Ishikawa (cell line): ENCODE data around the gene METRNL.

ENCODE experiments used
- CEBPB ChIP-seq: IDR thresholded peaks from 2 replicates; pipeline ENCODE4 v1.6.1; 2012
- CREB1 ChIP-seq: IDR thresholded peaks from 2 replicates; pipeline ENCODE4 v1.6.1; 2012; ENCODE audit warnings: low read depth
- EGR1 ChIP-seq: IDR thresholded peaks from 2 replicates; pipeline ENCODE4 v1.6.1; 2012
- EP300 ChIP-seq: IDR thresholded peaks from 2 replicates; pipeline ENCODE4 v1.6.1; 2012; ENCODE audit warnings: borderline replicate concordance
- FOXM1 ChIP-seq: IDR thresholded peaks from 2 replicates; pipeline ENCODE4 v1.6.1; 2012; ENCODE audit warnings: low read depth, borderline replicate concordance
- MAX ChIP-seq: IDR thresholded peaks from 2 replicates; pipeline ENCODE4 v1.6.1; 2012
- REST ChIP-seq: IDR thresholded peaks from 2 replicates; pipeline ENCODE4 v1.6.1; 2012; ENCODE audit warnings: low read depth, mild to moderate bottlenecking
- TAF1 ChIP-seq: IDR thresholded peaks from 2 replicates; pipeline ENCODE4 v1.6.1; 2012; ENCODE audit warnings: low read depth, mild to moderate bottlenecking
- TCF12 ChIP-seq: IDR thresholded peaks from 2 replicates; pipeline ENCODE4 v1.6.1; 2012; ENCODE audit warnings: low read depth
- USF1 ChIP-seq: IDR thresholded peaks from 2 replicates; pipeline ENCODE4 v1.6.1; 2012
- YY1 ChIP-seq: IDR thresholded peaks from 2 replicates; pipeline ENCODE4 v1.6.1; 2012; ENCODE audit warnings: low read depth
- ZBTB7A ChIP-seq: IDR thresholded peaks from 2 replicates; pipeline ENCODE4 v1.6.1; 2012; ENCODE audit warnings: low read depth

- TF ChIP-seq EP300: no peak
- TF ChIP-seq YY1: no peak
- TF ChIP-seq CEBPB: no peak
- no peak for TF ChIP-seq TAF1
- TF ChIP-seq MAX: no peak
- no peak for TF ChIP-seq CREB1
- no peak for TF ChIP-seq TCF12
- no peak for TF ChIP-seq REST
- no peak for TF ChIP-seq USF1
- TF ChIP-seq EGR1: no peak
- TF ChIP-seq FOXM1: no peak
- TF ChIP-seq ZBTB7A: no peak
Measured at GRCh38 chr17:83137523-83137922, 58.1 kb downstream of the METRNL start.
